H1 (cell line): ENCODE measurements around the gene NOS1AP. TPM values are rescaled to one million over a fixed set of nuclear protein-coding genes. Genes with fewer than 3 reads are reported as not detected.

Experiments
- CTCF ChIA-PET: fragments of 300-600 bp; sonication (Branson Sonifier 250); formaldehyde crosslinking; loops from one replicate; lab custom pipeline; 2021; ENCODE audit not compliant: partially characterized antibody; lab: Charles Lee
- POLR2A ChIA-PET: fragments of 300-600 bp; sonication (Branson Sonifier 250); formaldehyde crosslinking; loops from one replicate; lab custom pipeline; 2021; ENCODE audit warnings: inconsistent platforms; ENCODE audit not compliant: partially characterized antibody; lab: Charles Lee
- DNase-seq, 2 experiments: peaks; one replicate each; pipeline versions ENCODE4 v3.0.0 to v3.0.0-alpha.2; 2010 to 2022; ENCODE audit warnings: low spot score in 2 of 2, low read depth in 1 of 2, mixed read lengths in 1 of 2
- FAIRE-seq: peaks from 2 replicates; lab custom pipeline; 2011; peaks lifted over from hg19 to GRCh38; lab: Jason Lieb, UNC
- H2AFZ ChIP-seq: 2 replicates; pipeline ENCODE4 v1.8.1; 2012; ENCODE audit warnings: low read length, inconsistent platforms
- H2AK5ac ChIP-seq: 2 replicates; pipeline ENCODE4 v1.6.1; 2013; ENCODE audit warnings: low read depth, low read length
- H2BK120ac ChIP-seq: replicated peaks from 2 replicates; pipeline ENCODE3; 2013; ENCODE audit warnings: low read depth, low read length, inconsistent platforms
- H2BK12ac ChIP-seq: 2 replicates; pipeline ENCODE4 v1.6.1; 2013; ENCODE audit warnings: low read depth, low read length
- H2BK15ac ChIP-seq: 2 replicates; pipeline ENCODE4 v1.6.1; 2013; ENCODE audit warnings: low read length
- H2BK20ac ChIP-seq: 2 replicates; pipeline ENCODE4 v1.6.1; 2013; ENCODE audit warnings: low read length
- H2BK5ac ChIP-seq: 2 replicates; pipeline ENCODE4 v1.6.1; 2013; ENCODE audit warnings: low read depth, low read length
- H3K14ac ChIP-seq: 2 replicates; pipeline ENCODE4 v1.6.1; 2013; ENCODE audit warnings: inconsistent platforms; ENCODE audit not compliant: insufficient read length
- H3K18ac ChIP-seq: 2 replicates; pipeline ENCODE4 v1.6.1; 2013; ENCODE audit warnings: low read length; ENCODE audit errors: extremely low read depth
- H3K23ac ChIP-seq: 2 replicates; pipeline ENCODE4 v1.6.1; 2013; ENCODE audit warnings: inconsistent platforms; ENCODE audit not compliant: insufficient read length
- H3K23me2 ChIP-seq: 2 replicates; pipeline ENCODE4 v1.6.1; 2013; ENCODE audit warnings: low read depth, low read length
- H3K27ac ChIP-seq: 2 replicates; pipeline ENCODE4 v1.6.1; 2011; ENCODE audit warnings: low read depth, low read length, inconsistent platforms
- H3K27me3 ChIP-seq, 4 experiments: replicated peaks in 1 of 4; 1 replicate in 1 of 4; 2 replicates in 3 of 4; pipeline versions ENCODE4 v1.6.1 to v1.8.1; 2011 to 2013; ENCODE audit warnings: low read length in 3 of 4, mild to moderate bottlenecking in 3 of 4, inconsistent platforms in 2 of 4, mixed read lengths in 2 of 4, moderate library complexity in 1 of 4; ENCODE audit not compliant: control insufficient read depth in 3 of 4, insufficient read depth in 3 of 4; ENCODE audit errors: extremely low read depth in 1 of 4
- H3K36me3 ChIP-seq, 4 experiments: 2 replicates each; pipeline versions ENCODE4 v1.6.1 to v1.8.1; 2011 to 2013; ENCODE audit warnings: mild to moderate bottlenecking in 4 of 4, low read length in 3 of 4, moderate library complexity in 2 of 4, control low read depth in 1 of 4, inconsistent platforms in 1 of 4; ENCODE audit not compliant: insufficient read depth in 4 of 4, control insufficient read depth in 2 of 4
- H3K4ac ChIP-seq: replicated peaks from 2 replicates; pipeline ENCODE3; 2013; ENCODE audit warnings: low read length, low read depth, mixed read lengths, inconsistent platforms; ENCODE audit not compliant: insufficient read length
- H3K4me1 ChIP-seq, 4 experiments: replicated peaks in 1 of 4; 1 replicate in 1 of 4; 2 replicates in 3 of 4; pipeline versions ENCODE4 v1.6.1 to v1.8.1; 2011 to 2013; ENCODE audit warnings: low read length in 3 of 4, inconsistent platforms in 2 of 4, mixed read lengths in 1 of 4; ENCODE audit not compliant: insufficient read depth in 4 of 4, control insufficient read depth in 3 of 4
- H3K4me2 ChIP-seq, 2 experiments: 2 replicates each; pipeline versions ENCODE4 v1.6.1 to v1.8.1; 2011 to 2013; ENCODE audit warnings: low read depth in 2 of 2, low read length in 2 of 2, control low read depth in 1 of 2, inconsistent platforms in 1 of 2, mild to moderate bottlenecking in 1 of 2; ENCODE audit not compliant: insufficient read depth in 1 of 2
- H3K4me3 ChIP-seq, 4 experiments: fragments of 200-600, 300-600 bp in 1 of 4; sonication (generic), shearing (Covaris generic), sonication (Bioruptor Twin) in 1 of 4; 2 replicates each; pipeline versions ENCODE4 v1.5.1 to v1.8.1; 2011 to 2016; ENCODE audit warnings: low read length in 4 of 4, low read depth in 3 of 4, control low read depth in 2 of 4, inconsistent platforms in 2 of 4, mild to moderate bottlenecking in 2 of 4, mixed read lengths in 1 of 4, moderate library complexity in 1 of 4; ENCODE audit not compliant: insufficient read depth in 2 of 4; ENCODE audit errors: extremely low read depth in 1 of 4
- H3K56ac ChIP-seq: replicated peaks from 2 replicates; pipeline ENCODE3; 2013; ENCODE audit warnings: low read depth, mild to moderate bottlenecking, mixed read lengths, low read length, inconsistent platforms; ENCODE audit not compliant: insufficient read length
- H3K79me1 ChIP-seq: 2 replicates; pipeline ENCODE4 v1.6.1; 2013; ENCODE audit warnings: low read depth, low read length, control low read depth
- H3K79me2 ChIP-seq, 2 experiments: 2 replicates each; pipeline versions ENCODE4 v1.6.1 to v1.8.1; 2012 to 2013; ENCODE audit warnings: low read length in 2 of 2, mild to moderate bottlenecking in 2 of 2, inconsistent platforms in 1 of 2; ENCODE audit not compliant: insufficient read depth in 2 of 2, control insufficient read depth in 1 of 2
- H3K9ac ChIP-seq, 4 experiments: replicated peaks in 1 of 4; 1 replicate in 1 of 4; 2 replicates in 3 of 4; pipeline versions ENCODE4 v1.6.1 to v1.8.1; 2011 to 2013; ENCODE audit warnings: low read depth in 3 of 4, low read length in 3 of 4, control low read depth in 2 of 4, mild to moderate bottlenecking in 2 of 4, moderate library complexity in 2 of 4, inconsistent platforms in 1 of 4; ENCODE audit errors: extremely low read depth in 1 of 4
- H3K9me3 ChIP-seq, 2 experiments: 2 replicates each; pipeline versions ENCODE4 v1.6.1 to v1.8.1; 2012 to 2013; ENCODE audit warnings: mild to moderate bottlenecking in 2 of 2, moderate library complexity in 2 of 2, control low read depth in 1 of 2, inconsistent platforms in 1 of 2, low read depth in 1 of 2, low read length in 1 of 2, mixed read lengths in 1 of 2; ENCODE audit not compliant: insufficient read depth in 2 of 2
- H4K20me1 ChIP-seq, 2 experiments: replicated peaks in 1 of 2; 2 replicates each; pipeline versions ENCODE3 to v1.8.1; 2011 to 2013; ENCODE audit warnings: inconsistent platforms in 2 of 2, low read length in 2 of 2, mild to moderate bottlenecking in 1 of 2; ENCODE audit not compliant: insufficient read depth in 2 of 2, control insufficient read depth in 1 of 2
- H4K5ac ChIP-seq: 2 replicates; pipeline ENCODE4 v1.6.1; 2013; ENCODE audit warnings: low read length, low read depth, mixed read lengths, inconsistent platforms; ENCODE audit not compliant: insufficient read length
- H4K8ac ChIP-seq: 2 replicates; pipeline ENCODE4 v1.8.0; 2013; ENCODE audit warnings: mild to moderate bottlenecking, moderate library complexity, low read length, inconsistent platforms; ENCODE audit not compliant: insufficient read depth; ENCODE audit errors: extremely low read depth
- H4K91ac ChIP-seq: replicated peaks from 2 replicates; pipeline ENCODE3; 2013; ENCODE audit warnings: low read length, mixed read lengths, inconsistent platforms; ENCODE audit not compliant: insufficient read length
- WGBS, 2 experiments: shearing (Covaris generic) in 1 of 2; methylation state at CpG; one replicate each; pipeline versions ENCODE4 v1.1.6 to v1.1.7; 2013 to 2015; ENCODE audit warnings: low lambda C conversion rate in 2 of 2, mixed read lengths in 2 of 2, inconsistent platforms in 1 of 2, low coverage in 1 of 2, missing lambda C conversion rate in 1 of 2; ENCODE audit not compliant: insufficient replicate concordance in 2 of 2, insufficient coverage in 1 of 2, insufficient read length in 1 of 2; ENCODE audit errors: extremely low coverage in 1 of 2, missing lambda C conversion rate in 1 of 2; 5-methylcytosine and 5-hydroxymethylcytosine counted together
- polyA plus RNA-seq, 7 experiments: library from polyadenylated mRNA; depleted of rRNA in 3 of 7; stranded (reverse) in 5 of 7; unstranded in 2 of 7; fragments of >200 nt in 5 of 7; fragments of 200-250 nt in 2 of 7; gene quantifications; 1 replicate in 5 of 7; 2 replicates in 1 of 7; 4 replicates in 1 of 7; pipeline versions ENCODE4 v1.2.1 to v1.2.3, GENCODE V29; 2011 to 2013; ENCODE audit warnings: missing spikeins in 2 of 7, mixed read lengths in 2 of 7
- total RNA-seq: library from RNA; stranded (reverse); fragmentation: NEBNext Ultra II Directional; extraction: Animal tissue kit (Norgen Biotek cat#: 25700); gene quantifications from 2 replicates; pipeline ENCODE4 v1.2.1, GENCODE V29; 2021
- TF ChIP-seq, protein P1 (sequence below): IDR thresholded peaks from 2 replicates; pipeline ENCODE4 v1.6.1; 2011; ENCODE audit warnings: low read depth, mild to moderate bottlenecking, low read length; ENCODE audit not compliant: insufficient read depth

Gene NOS1AP
- total and polyA plus RNA-seq, 2 of the 8 experiments (the other 6 are each of a cell fraction or from before 2014, with no cell fraction given): 2.4 to 12.1 TPM

- Histone ChIP-seq H2BK5ac (no peak overlapping the region), H4K8ac (no peak overlapping the region), H3K56ac (no peak overlapping the region), H3K79me1 (no peaks in the 10 kb centered on the region), H3K4me2 (no peak overlapping the region), H3K4ac (no peak overlapping the region), H3K9me3 (no peaks in the 10 kb centered on the region), H2BK15ac (no peak overlapping the region), H3K4me1 (peaks cover 0 to 4% (median 2%) of the 10 kb centered on the region in 4 experiments; a peak in 4 of 7 replicates), H2BK12ac (no peak overlapping the region), H4K20me1 (peaks cover 0 to 3% of the 10 kb centered on the region in 2 experiments), H4K91ac (no peak overlapping the region), H3K18ac (no peak overlapping the region), H3K9ac (no peak overlapping the region), H3K23ac (no peak overlapping the region), H3K14ac (no peak overlapping the region), H2BK20ac (no peak overlapping the region), H2AK5ac (no peak overlapping the region), H3K79me2 (no peaks in the 10 kb centered on the region), H2BK120ac (no peak overlapping the region), H3K4me3 (no peak overlapping the region), H3K27ac (no peak overlapping the region), H2AFZ (no peak overlapping the region), H3K27me3 (peaks cover 1 to 30% (median 23%) of the 10 kb centered on the region in 4 experiments)
- ChIA-PET CTCF (interaction anchor here (2.6 kb wide), 1 partner anchor 10 kb away, joined by 15 read pairs; no protein-coding TSS in a partner anchor), POLR2A (no interaction called here)
- DNase-seq: no peak
- 100% methylated on average over 2 of the region's 2 CpGs; no CpG with 5 or more reads in 1 of the 2 experiments for WGBS, 2 experiments
- FAIRE-seq: no peak
- TF ChIP-seq, protein P1, sequence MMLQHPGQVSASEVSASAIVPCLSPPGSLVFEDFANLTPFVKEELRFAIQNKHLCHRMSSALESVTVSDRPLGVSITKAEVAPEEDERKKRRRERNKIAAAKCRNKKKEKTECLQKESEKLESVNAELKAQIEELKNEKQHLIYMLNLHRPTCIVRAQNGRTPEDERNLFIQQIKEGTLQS: no peak
- TF ChIP-seq, all 59 proteins: peak for 0
- Histone ChIP-seq H4K5ac (no peak overlapping the region), H3K36me3 (no peaks in the 10 kb centered on the region), H3K23me2 (peaks cover 12% of the 10 kb centered on the region)
Measured at GRCh38 chr1:162026881-162027280, 42.6 kb upstream of the NOS1AP start.
